ENCODE results near the gene KCNE3.
"Not testable (repeated sequence)": the region's sequence is repeated elsewhere in the genome, so short reads cannot be mapped to it uniquely, and the experiment has no call there.

The KCNE3 gene

GRCh38 chr11:74417860-74418508 is 49.4 kb downstream of the KCNE3 start:
- H3K4me3 ChIP-seq (ENCODE audit: low read depth in 1 of 2, low read length in 2 of 2), result no peak overlapping the region
- H3K9me3 ChIP-seq (ENCODE audit: insufficient read depth, low read length, severe bottlenecking), result no peaks in the 10 kb centered on the region
- H2AFZ ChIP-seq (ENCODE audit: low read depth, low read length), result no peak overlapping the region
- H4K20me1 ChIP-seq (ENCODE audit: insufficient read depth, low read length), result no peaks in the 10 kb centered on the region
- no peak; the same call in 1 of the 3 replicates for ATAC-seq (ENCODE audit: insufficient read depth, low read depth)
- H3K4me1 ChIP-seq (ENCODE audit: insufficient read depth, low read length), result peaks cover 7% of the 10 kb centered on the region; the same call in 1 of the 2 replicates
- TF ChIP-seq EZH2 (IDR thresholded peaks at IDR 0.05; ENCODE audit: borderline replicate concordance, low read depth, low read length, severe bottlenecking) (no peak), CTCF (IDR thresholded peaks at IDR 0.05; ENCODE audit: borderline replicate concordance, extremely low read depth, low read length, poor library complexity, severe bottlenecking) (no peak)
- no peak overlapping the region for H3K27ac ChIP-seq (ENCODE audit: low read length)
- no peaks in the 10 kb centered on the region for H3K36me3 ChIP-seq (ENCODE audit: insufficient read depth, low read length)
- H3K4me2 ChIP-seq (ENCODE audit: insufficient read depth, low read length), result no peak overlapping the region
- peaks cover 10% of the 10 kb centered on the region for H3K27me3 ChIP-seq (ENCODE audit: insufficient read depth, low read length, poor library complexity)
- DNase-seq, result peak; percentile 11
- H3K79me2 ChIP-seq (ENCODE audit: insufficient read depth, low read length), result no peaks in the 10 kb centered on the region
- H3K9ac ChIP-seq (ENCODE audit: low read depth, low read length), result no peak overlapping the region

- TF ChIP-seq EZH2 (IDR thresholded peaks at IDR 0.05; ENCODE audit: borderline replicate concordance, low read depth, low read length, severe bottlenecking) (no peak), CTCF (IDR thresholded peaks at IDR 0.05; ENCODE audit: borderline replicate concordance, extremely low read depth, low read length, poor library complexity, severe bottlenecking) (no peak)
- Histone ChIP-seq H3K9ac (ENCODE audit: low read depth, low read length) (no peak overlapping the region), H4K20me1 (ENCODE audit: insufficient read depth, low read length) (no peaks in the 10 kb centered on the region), H3K9me3 (ENCODE audit: insufficient read depth, low read length, severe bottlenecking) (no peaks in the 10 kb centered on the region), H3K27ac (ENCODE audit: low read length) (no peak overlapping the region), H3K4me1 (ENCODE audit: insufficient read depth, low read length) (peaks cover 7% of the 10 kb centered on the region; the same call in 1 of the 2 replicates), H2AFZ (ENCODE audit: low read depth, low read length) (no peak overlapping the region), H3K79me2 (ENCODE audit: insufficient read depth, low read length) (no peaks in the 10 kb centered on the region), H3K4me3 (ENCODE audit: low read depth in 1 of 2, low read length in 2 of 2) (no peak overlapping the region), H3K36me3 (ENCODE audit: insufficient read depth, low read length) (no peaks in the 10 kb centered on the region), H3K4me2 (ENCODE audit: insufficient read depth, low read length) (no peak overlapping the region), H3K27me3 (ENCODE audit: insufficient read depth, low read length, poor library complexity) (peaks cover 9% of the 10 kb centered on the region)
- no peak for DNase-seq
- peak; percentile 58 for ATAC-seq (ENCODE audit: insufficient read depth, low read depth)
Observed at GRCh38 chr11:74417379-74417804, 50.0 kb downstream of the KCNE3 start.

GRCh38 chr11:74416974-74417373 is 50.4 kb downstream of the KCNE3 start:
- not testable (repeated sequence) for H3K4me1 ChIP-seq (ENCODE audit: insufficient read depth, low read length); H3K36me3 ChIP-seq (ENCODE audit: insufficient read depth, low read length); H3K4me2 ChIP-seq (ENCODE audit: insufficient read depth, low read length); DNase-seq; H3K4me3 ChIP-seq (ENCODE audit: low read depth in 1 of 2, low read length in 2 of 2); H4K20me1 ChIP-seq (ENCODE audit: insufficient read depth, low read length); H3K79me2 ChIP-seq (ENCODE audit: insufficient read depth, low read length); ATAC-seq (ENCODE audit: insufficient read depth, low read depth); H3K9me3 ChIP-seq (ENCODE audit: insufficient read depth, low read length, severe bottlenecking); H3K27ac ChIP-seq (ENCODE audit: low read length); H3K27me3 ChIP-seq (ENCODE audit: insufficient read depth, low read length, poor library complexity); H2AFZ ChIP-seq (ENCODE audit: low read depth, low read length); H3K9ac ChIP-seq (ENCODE audit: low read depth, low read length)

GRCh38 chr11:74412733-74413359 is 54.5 kb downstream of the KCNE3 start:
- DNase-seq, result no peak
- no peaks in the 10 kb centered on the region for H3K36me3 ChIP-seq (ENCODE audit: insufficient read depth, low read length)

More at GRCh38 chr11:74412733-74413359, 54.5 kb downstream of the KCNE3 start:
- Histone ChIP-seq H3K9me3 (ENCODE audit: insufficient read depth, low read length, severe bottlenecking) (no peaks in the 10 kb centered on the region), H2AFZ (ENCODE audit: low read depth, low read length) (no peak overlapping the region), H3K27ac (ENCODE audit: low read length) (no peak overlapping the region), H3K4me2 (ENCODE audit: insufficient read depth, low read length) (no peak overlapping the region), H3K9ac (ENCODE audit: low read depth, low read length) (no peak overlapping the region), H3K27me3 (ENCODE audit: insufficient read depth, low read length, poor library complexity) (peaks cover 11% of the 10 kb centered on the region), H3K4me1 (ENCODE audit: insufficient read depth, low read length) (peaks cover 7% of the 10 kb centered on the region; the same call in 1 of the 2 replicates), H3K79me2 (ENCODE audit: insufficient read depth, low read length) (no peaks in the 10 kb centered on the region), H4K20me1 (ENCODE audit: insufficient read depth, low read length) (no peaks in the 10 kb centered on the region), H3K4me3 (ENCODE audit: low read depth in 1 of 2, low read length in 2 of 2) (no peak overlapping the region)
- TF ChIP-seq CTCF (IDR thresholded peaks at IDR 0.05; ENCODE audit: borderline replicate concordance, extremely low read depth, low read length, poor library complexity, severe bottlenecking) (no peak), EZH2 (IDR thresholded peaks at IDR 0.05; ENCODE audit: borderline replicate concordance, low read depth, low read length, severe bottlenecking) (no peak)
- no peak for ATAC-seq (ENCODE audit: insufficient read depth, low read depth)
